ENCODE results near the gene MAML2.

Gene MAML2

DNA sequence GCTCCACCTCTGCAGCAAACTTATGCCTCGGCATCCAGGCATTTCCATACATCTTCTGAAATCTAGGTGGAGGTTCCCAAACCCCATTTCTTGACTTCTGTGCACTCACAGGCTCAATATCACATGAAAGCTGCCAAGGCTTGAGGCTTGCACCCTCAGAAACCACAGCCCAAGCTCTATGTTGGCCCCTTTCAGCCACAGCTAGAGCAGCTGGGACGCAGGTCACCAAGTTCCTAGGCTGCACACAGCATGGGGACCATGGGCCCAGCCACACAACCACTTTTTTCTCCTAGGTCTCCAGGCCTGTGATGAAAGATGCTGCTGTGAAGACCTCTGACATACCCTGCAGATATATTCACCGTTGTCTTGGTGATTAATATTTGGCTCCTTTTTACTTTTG lies 394.4 kb downstream of the MAML2 start:
- DNase-seq (ENCODE audit: low read depth in 1 of 2, low spot score in 1 of 2): no peak
- Histone ChIP-seq H3K27ac (replicated peaks) (no peak overlapping the region), H3K27me3 (ENCODE audit: insufficient read depth, poor library complexity, severe bottlenecking) (no peaks in the 10 kb centered on the region), H3K4me3 (replicated peaks; ENCODE audit: insufficient read depth, low read length) (no peak overlapping the region)
- TF ChIP-seq POLR2AphosphoS5 (IDR thresholded peaks at IDR 0.05; ENCODE audit: low read depth) (no peak), GABPA (IDR thresholded peaks at IDR 0.05; ENCODE audit: low read depth) (no peak), SPI1 (IDR thresholded peaks at IDR 0.05; ENCODE audit: borderline replicate concordance, low read depth) (no peak)
- TF ChIP-seq, protein P1, sequence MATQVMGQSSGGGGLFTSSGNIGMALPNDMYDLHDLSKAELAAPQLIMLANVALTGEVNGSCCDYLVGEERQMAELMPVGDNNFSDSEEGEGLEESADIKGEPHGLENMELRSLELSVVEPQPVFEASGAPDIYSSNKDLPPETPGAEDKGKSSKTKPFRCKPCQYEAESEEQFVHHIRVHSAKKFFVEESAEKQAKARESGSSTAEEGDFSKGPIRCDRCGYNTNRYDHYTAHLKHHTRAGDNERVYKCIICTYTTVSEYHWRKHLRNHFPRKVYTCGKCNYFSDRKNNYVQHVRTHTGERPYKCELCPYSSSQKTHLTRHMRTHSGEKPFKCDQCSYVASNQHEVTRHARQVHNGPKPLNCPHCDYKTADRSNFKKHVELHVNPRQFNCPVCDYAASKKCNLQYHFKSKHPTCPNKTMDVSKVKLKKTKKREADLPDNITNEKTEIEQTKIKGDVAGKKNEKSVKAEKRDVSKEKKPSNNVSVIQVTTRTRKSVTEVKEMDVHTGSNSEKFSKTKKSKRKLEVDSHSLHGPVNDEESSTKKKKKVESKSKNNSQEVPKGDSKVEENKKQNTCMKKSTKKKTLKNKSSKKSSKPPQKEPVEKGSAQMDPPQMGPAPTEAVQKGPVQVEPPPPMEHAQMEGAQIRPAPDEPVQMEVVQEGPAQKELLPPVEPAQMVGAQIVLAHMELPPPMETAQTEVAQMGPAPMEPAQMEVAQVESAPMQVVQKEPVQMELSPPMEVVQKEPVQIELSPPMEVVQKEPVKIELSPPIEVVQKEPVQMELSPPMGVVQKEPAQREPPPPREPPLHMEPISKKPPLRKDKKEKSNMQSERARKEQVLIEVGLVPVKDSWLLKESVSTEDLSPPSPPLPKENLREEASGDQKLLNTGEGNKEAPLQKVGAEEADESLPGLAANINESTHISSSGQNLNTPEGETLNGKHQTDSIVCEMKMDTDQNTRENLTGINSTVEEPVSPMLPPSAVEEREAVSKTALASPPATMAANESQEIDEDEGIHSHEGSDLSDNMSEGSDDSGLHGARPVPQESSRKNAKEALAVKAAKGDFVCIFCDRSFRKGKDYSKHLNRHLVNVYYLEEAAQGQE (IDR thresholded peaks at IDR 0.05; ENCODE audit: insufficient replicate concordance, low read depth): no peak
- TF ChIP-seq, protein P2, sequence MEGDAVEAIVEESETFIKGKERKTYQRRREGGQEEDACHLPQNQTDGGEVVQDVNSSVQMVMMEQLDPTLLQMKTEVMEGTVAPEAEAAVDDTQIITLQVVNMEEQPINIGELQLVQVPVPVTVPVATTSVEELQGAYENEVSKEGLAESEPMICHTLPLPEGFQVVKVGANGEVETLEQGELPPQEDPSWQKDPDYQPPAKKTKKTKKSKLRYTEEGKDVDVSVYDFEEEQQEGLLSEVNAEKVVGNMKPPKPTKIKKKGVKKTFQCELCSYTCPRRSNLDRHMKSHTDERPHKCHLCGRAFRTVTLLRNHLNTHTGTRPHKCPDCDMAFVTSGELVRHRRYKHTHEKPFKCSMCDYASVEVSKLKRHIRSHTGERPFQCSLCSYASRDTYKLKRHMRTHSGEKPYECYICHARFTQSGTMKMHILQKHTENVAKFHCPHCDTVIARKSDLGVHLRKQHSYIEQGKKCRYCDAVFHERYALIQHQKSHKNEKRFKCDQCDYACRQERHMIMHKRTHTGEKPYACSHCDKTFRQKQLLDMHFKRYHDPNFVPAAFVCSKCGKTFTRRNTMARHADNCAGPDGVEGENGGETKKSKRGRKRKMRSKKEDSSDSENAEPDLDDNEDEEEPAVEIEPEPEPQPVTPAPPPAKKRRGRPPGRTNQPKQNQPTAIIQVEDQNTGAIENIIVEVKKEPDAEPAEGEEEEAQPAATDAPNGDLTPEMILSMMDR (IDR thresholded peaks at IDR 0.05; ENCODE audit: insufficient read depth, low read length): no peak

DNA sequence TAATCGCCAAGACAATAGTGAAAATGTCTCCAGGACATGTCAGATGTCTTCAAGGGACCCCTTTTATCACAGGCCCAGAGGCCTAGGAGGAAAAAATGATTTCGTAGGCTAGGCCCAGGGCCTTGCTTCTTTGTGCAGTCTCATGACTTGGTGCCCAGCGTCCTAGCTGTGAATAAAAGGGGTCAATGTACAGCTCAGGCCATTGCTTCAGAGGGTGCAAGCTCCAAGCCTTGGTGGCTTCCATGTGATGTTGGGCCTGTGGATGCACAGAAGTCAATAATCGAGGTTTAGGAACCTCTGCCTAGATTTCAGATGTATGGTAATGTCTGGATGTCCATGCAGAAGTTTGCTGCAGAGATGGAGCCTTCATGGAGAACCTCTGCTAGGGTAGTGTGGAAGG lies 398.4 kb downstream of the MAML2 start:
- Histone ChIP-seq H3K27ac (replicated peaks) (no peak overlapping the region), H3K4me3 (replicated peaks; ENCODE audit: insufficient read depth, low read length) (no peak overlapping the region), H3K27me3 (ENCODE audit: insufficient read depth, poor library complexity, severe bottlenecking) (no peaks in the 10 kb centered on the region)
- no peak for DNase-seq (ENCODE audit: low read depth in 1 of 2, low spot score in 1 of 2)
- TF ChIP-seq, protein P2 (IDR thresholded peaks at IDR 0.05; ENCODE audit: insufficient read depth, low read length): no peak
- TF ChIP-seq POLR2AphosphoS5 (IDR thresholded peaks at IDR 0.05; ENCODE audit: low read depth) (no peak), GABPA (IDR thresholded peaks at IDR 0.05; ENCODE audit: low read depth) (no peak), SPI1 (IDR thresholded peaks at IDR 0.05; ENCODE audit: borderline replicate concordance, low read depth) (no peak)
- TF ChIP-seq, protein P1 (IDR thresholded peaks at IDR 0.05; ENCODE audit: insufficient replicate concordance, low read depth): no peak

DNA sequence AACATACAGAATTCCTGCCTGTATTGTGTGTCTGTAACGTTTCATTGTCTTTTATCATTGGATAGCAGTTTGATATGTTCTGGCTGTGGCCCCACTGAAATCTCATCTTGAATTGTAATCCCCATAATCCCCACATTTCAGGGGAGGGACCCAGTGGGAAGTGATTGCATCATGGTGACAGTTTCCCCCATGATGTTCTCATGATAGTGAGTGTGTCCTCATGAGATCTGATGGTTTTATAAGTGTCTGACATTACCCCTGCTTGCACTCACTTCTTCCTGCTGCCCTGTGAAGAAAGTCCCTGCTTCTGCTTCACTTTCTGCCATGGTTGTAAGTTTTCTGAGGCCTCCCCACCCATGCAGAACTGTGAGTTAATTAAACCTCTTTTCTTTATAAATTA lies 399.4 kb downstream of the MAML2 start:
- Histone ChIP-seq H3K27me3 (ENCODE audit: insufficient read depth, poor library complexity, severe bottlenecking) (no peaks in the 10 kb centered on the region), H3K27ac (replicated peaks) (no peak overlapping the region), H3K4me3 (replicated peaks; ENCODE audit: insufficient read depth, low read length) (no peak overlapping the region)
- TF ChIP-seq, protein P1 (IDR thresholded peaks at IDR 0.05; ENCODE audit: insufficient replicate concordance, low read depth): no peak
- TF ChIP-seq SPI1 (IDR thresholded peaks at IDR 0.05; ENCODE audit: borderline replicate concordance, low read depth) (no peak), POLR2AphosphoS5 (IDR thresholded peaks at IDR 0.05; ENCODE audit: low read depth) (no peak), GABPA (IDR thresholded peaks at IDR 0.05; ENCODE audit: low read depth) (no peak)
- TF ChIP-seq, protein P2 (IDR thresholded peaks at IDR 0.05; ENCODE audit: insufficient read depth, low read length): no peak
- no peak for DNase-seq (ENCODE audit: low read depth in 1 of 2, low spot score in 1 of 2)

All from HL-60 (cell line).